Lower lobe of right lung (tissue), 2 donors: ENCODE results near the gene TUBD1. TPM values are rescaled to one million over a fixed set of nuclear protein-coding genes. Genes with fewer than 3 reads are reported as not detected.

Source experiments
- ATAC-seq, 2 donors: fragments of 200-7000 bp; cut with Tn5 transposase; one replicate each; pipeline ENCODE4 v1.9.1; 2020 to 2022; ENCODE audit warnings: mild to moderate bottlenecking in 2 of 2, moderate library complexity in 2 of 2
- DNase-seq: peaks from one replicate; pipeline ENCODE4 v3.0.0-alpha.2; 2020
- H3K27ac ChIP-seq: fragments of 200-600 bp; one replicate; pipeline ENCODE4 v1.8.0; 2022
- H3K27me3 ChIP-seq: fragments of 200-600 bp; one replicate; pipeline ENCODE4 v1.8.0; 2022; ENCODE audit warnings: low read depth
- H3K36me3 ChIP-seq: fragments of 200-600 bp; one replicate; pipeline ENCODE4 v1.8.0; 2022; ENCODE audit warnings: mild to moderate bottlenecking
- H3K4me1 ChIP-seq: fragments of 200-600 bp; one replicate; pipeline ENCODE4 v1.8.0; 2022
- H3K4me3 ChIP-seq: fragments of 200-600 bp; one replicate; pipeline ENCODE4 v1.8.0; 2022; ENCODE audit warnings: mild to moderate bottlenecking
- H3K9me3 ChIP-seq: fragments of 200-600 bp; one replicate; pipeline ENCODE4 v1.8.0; 2022
- CTCF ChIP-seq: fragments of 200-600 bp; IDR thresholded peaks from one replicate; pipeline ENCODE4 v1.8.0; 2022; ENCODE audit warnings: antibody characterized with exemption, mild to moderate bottlenecking
- intact Hi-C: fragments of 100-400 bp; cut with DNase I; formaldehyde crosslinking; loops from one replicate; pipeline ENCODE4 v1.11.0; 2022
- total RNA-seq: library from RNA; stranded (reverse); fragmentation: NEBNext Ultra II Directional; extraction: Animal tissue kit (Norgen Biotek cat#: 25700); gene quantifications from one replicate; pipeline ENCODE4 v1.2.1, GENCODE V29; 2021
- donor health status: DM: no; HTN: yes; CAD: no; lungs with severe emphysema.

TUBD1 gene
- total RNA-seq, 1 donor from 2014 or later: 14.7 TPM

- Histone ChIP-seq H3K27me3 (no peaks in the 10 kb centered on the region), H3K27ac (peak overlapping the region; percentile 73), H3K4me1 (peaks cover 57% of the 10 kb centered on the region), H3K4me3 (no peak overlapping the region), H3K36me3 (no peaks in the 10 kb centered on the region), H3K9me3 (no peaks in the 10 kb centered on the region)
- ATAC-seq (peak in 1 of 2 donors; percentile 23), DNase-seq (no peak)
- intact Hi-C loops: no loop called here
- TF ChIP-seq CTCF: no peak
Measured at GRCh38 chr17:59827721-59828477, 64.8 kb downstream of the TUBD1 start.

GRCh38 chr17:59826706-59827453, 65.9 kb downstream of the TUBD1 start:
- Histone ChIP-seq H3K36me3 (peaks cover 5% of the 10 kb centered on the region), H3K27ac (peak overlapping the region; percentile 27), H3K9me3 (no peaks in the 10 kb centered on the region), H3K4me3 (no peak overlapping the region), H3K4me1 (peaks cover 57% of the 10 kb centered on the region), H3K27me3 (no peaks in the 10 kb centered on the region)
- intact Hi-C loops: no loop called here
- ATAC-seq (no peak), DNase-seq (no peak)
- no peak for TF ChIP-seq CTCF

GRCh38 chr17:59825533-59826322, 67.0 kb downstream of the TUBD1 start:
- no peaks in the 10 kb centered on the region for H3K27me3 ChIP-seq
- DNase-seq (no peak), ATAC-seq (peak in 1 of 2 donors; percentile 44)
- no peaks in the 10 kb centered on the region for H3K9me3 ChIP-seq
- intact Hi-C loops: no loop called here
- H3K4me3 ChIP-seq: no peak overlapping the region
- peaks cover 5% of the 10 kb centered on the region for H3K36me3 ChIP-seq
- no peak for TF ChIP-seq CTCF
- H3K4me1 ChIP-seq: peaks cover 53% of the 10 kb centered on the region
- peak overlapping the region; percentile 68 for H3K27ac ChIP-seq

DNA sequence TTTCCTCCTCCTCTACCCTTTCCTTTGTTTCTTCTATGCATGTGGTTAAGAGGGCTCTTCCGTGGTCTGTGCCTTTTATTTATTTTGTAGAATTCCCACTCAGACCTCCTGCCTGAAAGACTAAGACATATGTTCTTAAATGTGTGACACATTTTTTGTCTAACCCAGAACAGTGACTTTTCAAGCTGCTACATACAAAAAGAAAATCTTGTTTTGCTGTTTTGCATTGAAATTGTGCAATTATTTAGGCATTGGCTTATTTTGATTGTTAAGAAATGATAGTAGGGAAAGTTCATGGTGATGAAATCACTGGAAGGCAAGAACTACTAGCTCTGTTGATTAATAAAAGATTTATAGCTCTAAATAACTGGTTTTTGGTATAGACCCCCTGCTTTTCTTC, 76.8 kb downstream of the TUBD1 start:
- no peak for ATAC-seq
- TF ChIP-seq CTCF: no peak
- peak overlapping the region; percentile 8 for H3K27ac ChIP-seq
- no peaks in the 10 kb centered on the region for H3K27me3 ChIP-seq
- peaks cover 20% of the 10 kb centered on the region for H3K36me3 ChIP-seq
- H3K9me3 ChIP-seq: no peaks in the 10 kb centered on the region
- DNase-seq: no peak
- no peak overlapping the region for H3K4me3 ChIP-seq
- intact Hi-C loops: no loop called here
- H3K4me1 ChIP-seq: peaks cover 7% of the 10 kb centered on the region

DNA sequence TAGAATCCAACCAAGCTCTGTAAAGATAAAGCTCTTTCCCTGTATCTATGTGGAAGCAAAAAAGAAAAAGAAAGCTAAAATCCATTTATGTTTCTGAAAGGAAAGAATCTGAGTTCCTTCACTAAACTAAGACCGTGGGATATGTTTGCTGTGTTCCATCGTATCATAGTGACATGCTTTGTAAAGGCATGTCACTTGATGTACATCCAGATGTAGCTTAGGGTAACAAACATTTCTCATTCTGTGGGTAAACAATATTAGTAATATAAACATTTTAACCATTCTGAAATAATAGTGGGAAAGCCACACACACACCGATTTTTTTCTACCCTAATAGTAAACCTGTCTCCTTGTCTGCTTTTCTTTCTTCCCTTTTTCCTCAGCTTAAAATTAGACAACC, 78.1 kb downstream of the TUBD1 start:
- no peaks in the 10 kb centered on the region for H3K27me3 ChIP-seq
- H3K36me3 ChIP-seq: peaks cover 20% of the 10 kb centered on the region
- no peak for TF ChIP-seq CTCF
- no peaks in the 10 kb centered on the region for H3K9me3 ChIP-seq
- H3K4me1 ChIP-seq: peaks cover 7% of the 10 kb centered on the region
- ATAC-seq: no peak
- intact Hi-C loops: no loop called here
- no peak overlapping the region for H3K4me3 ChIP-seq
- H3K27ac ChIP-seq: peak overlapping the region; percentile 8
- no peak for DNase-seq
